Tibial artery (tissue), 4 donors: ENCODE data around the gene SWSAP1.

Source experiments
- DNase-seq, 2 donors: peaks; one replicate each; pipeline ENCODE4 v3.0.0-alpha.2; 2019
- H3K27ac ChIP-seq, 2 donors: fragments of 200-600 bp; sonication (generic) in 1 of 2; 1 replicate in 1 of 2; 2 replicates in 1 of 2; pipeline ENCODE4 v1.5.1; 2018 to 2019; ENCODE audit warnings: mild to moderate bottlenecking in 1 of 2
- H3K27me3 ChIP-seq, 2 donors: fragments of 200-600 bp; sonication (generic) in 1 of 2; one replicate each; pipeline versions ENCODE4 v1.5.1 to v1.6.0; 2016 to 2019
- H3K36me3 ChIP-seq, 3 donors: fragments of 200-600 bp; sonication (generic) in 2 of 3; one replicate each; pipeline ENCODE4 v1.5.1; 2016 to 2019; ENCODE audit warnings: mild to moderate bottlenecking in 2 of 3
- H3K4me1 ChIP-seq, 4 donors: fragments of 200-600 bp; sonication (generic) in 2 of 4; 1 replicate in 3 of 4; 2 replicates in 1 of 4; pipeline ENCODE4 v1.5.1; 2016 to 2019
- H3K4me3 ChIP-seq, 2 donors: fragments of 200-600 bp; sonication (generic) in 1 of 2; 1 replicate in 1 of 2; 2 replicates in 1 of 2; pipeline ENCODE4 v1.5.1; 2018 to 2019; ENCODE audit warnings: mild to moderate bottlenecking in 2 of 2
- H3K9me3 ChIP-seq, 3 donors: fragments of 200-600 bp; sonication (generic) in 1 of 3; one replicate each; pipeline ENCODE4 v1.5.1; 2016 to 2019
- intact Hi-C: fragments of 100-400 bp; cut with DNase I; formaldehyde crosslinking; loops from one replicate; pipeline ENCODE4 v1.15.0; 2023; ENCODE audit warnings: low total_unique reads
- TF ChIP-seq, protein P1 (sequence below), 2 experiments: fragments of 200-600 bp in 1 of 2; fragments of 450-650 bp in 1 of 2; IDR thresholded peaks; one replicate each; pipeline ENCODE4 v1.5.1; 2017 to 2019; ENCODE audit warnings: antibody characterized with exemption in 2 of 2, mild to moderate bottlenecking in 1 of 2, moderate library complexity in 1 of 2

SWSAP1 gene

DNA sequence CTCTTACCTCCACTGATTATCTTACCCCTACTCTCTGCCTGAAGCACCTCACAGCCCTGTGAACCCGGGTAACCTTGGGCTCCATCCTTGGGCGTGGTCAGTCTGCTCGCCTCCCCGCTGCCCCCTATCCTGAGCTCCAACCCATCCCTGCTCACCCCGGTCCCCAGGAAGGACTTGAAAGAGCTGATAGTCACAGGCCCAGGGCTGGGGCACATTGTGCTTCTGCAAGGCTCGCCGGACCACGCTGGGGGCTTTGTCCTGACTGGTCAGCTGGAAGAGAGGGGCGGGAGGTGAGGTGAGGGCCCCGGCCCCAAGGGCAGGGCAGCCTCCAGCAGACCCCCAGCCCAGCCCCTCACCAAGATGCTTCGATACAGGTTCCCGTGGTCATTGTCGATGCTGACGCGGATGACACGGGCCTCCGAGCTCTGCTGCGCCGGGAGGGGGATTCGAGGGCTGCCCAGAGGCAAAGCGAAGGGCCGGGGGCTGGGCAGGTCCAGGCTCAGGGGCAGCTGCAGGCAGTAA is 22.7 kb downstream of the SWSAP1 start:
- Histone ChIP-seq H3K27me3 (no peaks in the 10 kb centered on the region), H3K36me3 (peaks cover 0 to 32% (median 14%) of the 10 kb centered on the region in 3 donors), H3K9me3 (no peaks in the 10 kb centered on the region), H3K4me3 (no peak overlapping the region), H3K4me1 (no peaks in the 10 kb centered on the region), H3K27ac (no peak overlapping the region)
- intact Hi-C loops, result no loop called here
- no peak for DNase-seq
- TF ChIP-seq, protein P1, sequence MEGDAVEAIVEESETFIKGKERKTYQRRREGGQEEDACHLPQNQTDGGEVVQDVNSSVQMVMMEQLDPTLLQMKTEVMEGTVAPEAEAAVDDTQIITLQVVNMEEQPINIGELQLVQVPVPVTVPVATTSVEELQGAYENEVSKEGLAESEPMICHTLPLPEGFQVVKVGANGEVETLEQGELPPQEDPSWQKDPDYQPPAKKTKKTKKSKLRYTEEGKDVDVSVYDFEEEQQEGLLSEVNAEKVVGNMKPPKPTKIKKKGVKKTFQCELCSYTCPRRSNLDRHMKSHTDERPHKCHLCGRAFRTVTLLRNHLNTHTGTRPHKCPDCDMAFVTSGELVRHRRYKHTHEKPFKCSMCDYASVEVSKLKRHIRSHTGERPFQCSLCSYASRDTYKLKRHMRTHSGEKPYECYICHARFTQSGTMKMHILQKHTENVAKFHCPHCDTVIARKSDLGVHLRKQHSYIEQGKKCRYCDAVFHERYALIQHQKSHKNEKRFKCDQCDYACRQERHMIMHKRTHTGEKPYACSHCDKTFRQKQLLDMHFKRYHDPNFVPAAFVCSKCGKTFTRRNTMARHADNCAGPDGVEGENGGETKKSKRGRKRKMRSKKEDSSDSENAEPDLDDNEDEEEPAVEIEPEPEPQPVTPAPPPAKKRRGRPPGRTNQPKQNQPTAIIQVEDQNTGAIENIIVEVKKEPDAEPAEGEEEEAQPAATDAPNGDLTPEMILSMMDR (IDR thresholded peaks at IDR 0.05), result no peak

DNA sequence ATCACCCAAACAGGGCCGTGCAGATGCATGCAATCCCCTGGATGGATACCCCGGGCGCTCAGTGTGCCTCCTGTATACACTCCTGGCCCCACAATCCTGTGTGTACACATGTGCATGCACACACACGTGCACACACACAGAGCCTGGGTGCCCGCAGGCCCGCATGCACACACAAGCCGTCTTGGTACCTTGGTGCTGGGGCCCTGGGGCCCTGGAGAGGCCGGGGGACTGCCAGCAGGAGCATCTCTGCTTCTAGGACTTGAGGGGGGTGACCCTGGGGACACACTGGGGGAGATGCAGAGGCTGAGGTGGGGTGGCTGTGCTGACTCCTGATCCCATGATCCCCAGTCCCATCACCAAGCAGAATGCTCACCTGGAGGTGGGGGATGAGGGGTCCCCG is 25.2 kb downstream of the SWSAP1 start:
- H3K4me3 ChIP-seq, result no peak overlapping the region
- no peaks in the 10 kb centered on the region for H3K27me3 ChIP-seq
- H3K4me1 ChIP-seq, result no peaks in the 10 kb centered on the region
- intact Hi-C loops, result no loop called here
- no peak for DNase-seq
- peaks cover 0 to 31% (median 14%) of the 10 kb centered on the region in 3 donors for H3K36me3 ChIP-seq
- TF ChIP-seq, protein P1 (IDR thresholded peaks at IDR 0.05), result no peak
- no peaks in the 10 kb centered on the region for H3K9me3 ChIP-seq
- no peak overlapping the region for H3K27ac ChIP-seq

DNA sequence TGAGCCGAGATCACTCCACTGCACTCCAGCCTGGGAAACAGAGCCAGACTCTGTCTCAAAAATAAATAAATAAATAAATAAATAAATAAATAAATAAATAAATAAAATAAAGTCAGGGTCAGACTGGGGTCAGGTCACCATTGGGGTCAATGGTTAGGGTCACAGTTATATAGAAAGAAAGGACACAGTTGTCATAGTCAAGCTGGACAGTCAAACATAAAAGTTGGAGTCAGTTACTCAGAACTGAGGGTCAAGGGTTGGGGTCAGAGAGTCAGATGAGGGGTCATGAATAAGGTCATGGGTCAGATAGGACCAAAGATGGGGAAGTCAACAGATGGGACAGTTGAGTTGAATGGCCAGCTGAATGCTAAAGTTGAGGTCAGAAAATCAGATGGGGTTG is 26.3 kb downstream of the SWSAP1 start:
- no peaks in the 10 kb centered on the region for H3K9me3 ChIP-seq
- TF ChIP-seq, protein P1 (IDR thresholded peaks at IDR 0.05), result no peak
- intact Hi-C loops, result no loop called here
- DNase-seq, result no peak
- no peak overlapping the region for H3K27ac ChIP-seq
- H3K36me3 ChIP-seq, result peaks cover 0 to 28% (median 17%) of the 10 kb centered on the region in 3 donors
- no peaks in the 10 kb centered on the region for H3K27me3 ChIP-seq
- H3K4me3 ChIP-seq, result no peak overlapping the region
- no peaks in the 10 kb centered on the region for H3K4me1 ChIP-seq

DNA sequence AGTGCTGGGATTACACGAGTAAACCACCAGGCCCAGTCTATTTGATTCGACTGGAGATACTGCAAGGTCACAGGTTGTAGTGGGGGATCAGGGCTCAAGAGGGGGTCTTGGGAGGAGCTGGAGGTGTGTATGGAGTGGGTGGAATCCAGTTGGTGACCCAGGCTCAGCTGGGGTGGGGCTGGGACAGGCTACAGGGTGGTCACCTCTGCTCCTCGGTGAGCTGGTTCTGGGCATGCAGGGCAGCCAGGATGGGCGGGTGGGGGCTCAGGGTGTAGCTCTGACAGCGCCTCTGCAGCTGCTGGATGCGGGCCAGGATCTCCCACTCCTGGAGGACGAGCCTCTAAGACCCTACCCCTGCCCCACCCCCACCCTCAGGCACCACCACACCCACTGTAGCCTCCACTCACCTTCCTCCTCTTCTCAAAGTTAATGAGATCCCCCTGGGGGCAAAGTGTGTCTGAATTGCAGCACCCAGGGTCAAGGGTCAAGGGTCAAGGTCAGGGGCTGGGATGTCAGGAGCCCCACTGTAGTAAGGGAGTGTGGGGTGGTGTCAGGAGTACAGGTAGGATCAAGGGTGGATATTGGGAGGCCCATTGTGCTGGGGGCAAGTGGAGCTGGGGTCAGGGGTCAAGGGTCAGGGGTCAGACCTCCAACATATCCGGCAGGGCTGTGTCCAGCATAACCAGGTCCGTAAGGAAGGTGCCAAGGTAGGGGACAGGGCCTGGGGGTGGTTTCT is 27.5 kb downstream of the SWSAP1 start:
- TF ChIP-seq, protein P1 (IDR thresholded peaks at IDR 0.05), result no peak
- no peaks in the 10 kb centered on the region for H3K27me3 ChIP-seq
- H3K9me3 ChIP-seq, result no peaks in the 10 kb centered on the region
- H3K4me3 ChIP-seq, result no peak overlapping the region
- H3K4me1 ChIP-seq, result no peaks in the 10 kb centered on the region
- H3K27ac ChIP-seq, result no peak overlapping the region
- peaks cover 0 to 28% (median 16%) of the 10 kb centered on the region in 3 donors for H3K36me3 ChIP-seq
- no peak for DNase-seq
- intact Hi-C loops, result no loop called here

DNA sequence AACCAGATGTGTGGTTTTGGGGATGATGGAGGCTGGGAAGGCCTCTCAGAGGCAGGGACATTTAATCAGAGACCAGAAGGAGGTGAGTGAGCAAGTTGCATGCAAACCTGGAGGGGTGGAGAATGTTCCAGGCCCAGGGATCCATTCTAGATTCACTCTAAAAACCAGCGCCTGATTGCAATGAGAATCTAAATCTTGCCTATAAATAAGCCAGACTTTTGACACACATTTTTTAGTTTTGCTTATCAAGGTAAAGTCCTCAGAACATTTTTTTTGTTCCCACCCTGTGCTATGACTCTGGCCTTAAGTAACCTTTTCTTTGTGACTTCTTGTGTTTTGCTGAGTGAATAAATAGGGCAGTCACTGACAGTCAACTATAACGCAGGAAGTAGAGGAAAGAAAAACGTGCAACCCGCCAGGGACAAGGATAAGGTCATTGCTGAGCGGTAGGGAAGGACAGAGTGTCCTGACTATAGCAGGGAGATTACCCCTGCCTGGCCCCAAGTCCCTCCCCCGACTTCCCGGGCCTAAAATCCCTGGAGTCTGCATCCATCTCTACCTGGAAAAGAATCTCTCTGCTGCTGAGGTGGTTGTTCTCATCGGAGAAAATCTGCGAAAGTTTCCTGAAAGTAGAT is 30.2 kb downstream of the SWSAP1 start:
- Histone ChIP-seq H3K27me3 (no peaks in the 10 kb centered on the region), H3K9me3 (no peaks in the 10 kb centered on the region), H3K27ac (no peak overlapping the region), H3K36me3 (peaks cover 0 to 18% (median 11%) of the 10 kb centered on the region in 3 donors), H3K4me1 (no peaks in the 10 kb centered on the region), H3K4me3 (no peak overlapping the region)
- intact Hi-C loops, result no loop called here
- TF ChIP-seq, protein P1 (IDR thresholded peaks at IDR 0.05), result no peak
- DNase-seq, result no peak
